Measurements from ENCODE around the gene RPP21.

RPP21 gene

DNA sequence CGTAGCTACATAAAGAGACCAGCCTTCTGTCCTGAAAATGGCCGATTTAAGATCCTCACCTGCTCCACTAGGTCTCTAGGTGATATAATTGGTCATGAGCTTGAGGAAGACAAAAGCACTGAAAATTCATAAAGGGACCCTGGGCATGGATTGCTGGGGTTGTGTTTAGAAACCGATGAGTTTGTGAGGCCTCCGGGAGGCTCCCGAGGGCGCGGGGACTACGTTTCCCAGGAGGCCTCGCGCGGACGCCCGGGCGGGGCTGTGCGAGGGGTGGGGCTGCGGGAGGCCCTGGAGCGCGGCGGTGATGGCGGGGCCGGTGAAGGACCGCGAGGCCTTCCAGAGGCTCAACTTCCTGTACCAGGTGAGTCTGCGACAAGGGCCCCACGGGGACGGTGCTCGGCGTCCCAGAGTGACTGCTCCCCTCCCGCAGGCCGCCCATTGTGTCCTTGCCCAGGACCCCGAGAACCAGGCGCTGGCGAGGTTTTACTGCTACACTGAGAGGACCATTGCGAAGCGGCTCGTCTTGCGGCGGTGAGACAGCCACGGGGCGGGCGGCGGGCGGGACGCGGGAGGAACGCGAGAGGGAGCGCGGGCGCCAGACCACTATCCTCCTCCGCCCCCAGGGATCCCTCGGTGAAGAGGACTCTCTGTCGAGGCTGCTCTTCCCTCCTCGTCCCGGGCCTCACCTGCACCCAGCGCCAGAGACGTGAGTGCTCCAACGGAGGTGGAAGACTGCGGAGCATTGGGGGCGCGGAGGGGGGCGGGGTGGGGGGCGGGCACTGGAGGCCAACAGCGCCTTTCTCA, at the start of gene RPP21:
TSS of gene RPP21 (plus strand) at position 289 of the 804 bp plus-strand sequence. CDS start at position 305, 16 bp downstream.
- peak; percentile 74 to 75 for DNase-seq (ENCODE audit: low read depth in 2 of 2)

DNA sequence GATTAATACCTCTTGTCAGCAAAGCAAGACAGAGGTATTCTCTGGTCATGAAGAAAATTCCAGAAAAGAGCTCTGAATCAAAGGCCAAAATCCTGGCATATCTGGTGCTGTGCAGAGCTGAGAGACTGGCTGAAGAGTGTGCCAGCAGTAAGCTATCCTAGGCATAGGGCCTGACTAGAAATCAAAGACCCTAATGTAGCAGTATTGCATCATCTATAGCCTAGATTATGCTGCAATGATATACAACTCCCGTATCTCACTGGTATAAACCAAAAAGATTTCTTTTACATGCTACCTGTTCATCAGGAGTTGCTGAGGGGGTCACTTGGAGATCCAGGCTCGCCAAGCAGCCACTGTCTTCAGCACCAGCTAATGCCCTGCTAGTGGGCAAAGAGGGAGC, 49.1 kb upstream of the RPP21 start:
- DNase-seq (ENCODE audit: low read depth in 2 of 2) = no peak

DNA sequence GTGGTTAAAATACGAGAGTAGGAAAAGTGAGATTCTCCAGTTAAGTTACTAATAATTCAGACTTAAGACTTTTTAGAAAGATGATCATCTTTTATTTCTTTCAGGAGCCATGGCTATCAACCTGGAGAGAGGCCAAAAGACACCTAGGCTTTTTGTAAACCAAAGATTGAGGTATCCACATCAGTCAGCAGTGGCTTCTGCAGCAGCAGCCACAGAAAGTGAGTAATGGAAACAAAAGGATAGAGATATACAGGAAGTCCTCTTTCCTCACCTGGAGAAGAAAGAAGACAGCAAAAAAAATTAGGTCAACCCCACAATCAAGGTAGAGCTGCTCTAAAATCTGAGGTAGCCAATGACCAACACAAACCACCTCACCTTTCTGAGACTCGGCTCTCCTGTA, 41.0 kb upstream of the RPP21 start:
- DNase-seq (ENCODE audit: low read depth in 2 of 2) = no peak

DNA sequence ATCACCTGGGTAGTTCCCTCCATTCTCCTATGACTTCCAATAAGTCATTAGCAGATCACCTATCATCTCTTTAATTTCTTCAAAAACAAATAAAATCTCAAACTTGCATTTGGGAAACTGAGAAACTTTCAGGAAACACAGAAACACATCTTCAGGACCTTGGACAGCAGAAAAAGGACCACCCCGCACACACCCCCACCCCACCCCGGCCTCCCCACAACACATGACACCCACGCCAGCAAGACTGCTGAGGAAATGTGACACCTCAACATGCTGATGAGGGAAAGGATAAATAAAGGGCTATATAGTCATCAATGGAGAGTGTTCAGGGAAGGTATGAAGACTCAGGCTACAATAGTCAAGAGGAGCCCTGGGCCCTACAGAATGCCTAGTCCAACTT, 33.9 kb upstream of the RPP21 start:
- DNase-seq (ENCODE audit: low read depth in 2 of 2) = no peak

DNA sequence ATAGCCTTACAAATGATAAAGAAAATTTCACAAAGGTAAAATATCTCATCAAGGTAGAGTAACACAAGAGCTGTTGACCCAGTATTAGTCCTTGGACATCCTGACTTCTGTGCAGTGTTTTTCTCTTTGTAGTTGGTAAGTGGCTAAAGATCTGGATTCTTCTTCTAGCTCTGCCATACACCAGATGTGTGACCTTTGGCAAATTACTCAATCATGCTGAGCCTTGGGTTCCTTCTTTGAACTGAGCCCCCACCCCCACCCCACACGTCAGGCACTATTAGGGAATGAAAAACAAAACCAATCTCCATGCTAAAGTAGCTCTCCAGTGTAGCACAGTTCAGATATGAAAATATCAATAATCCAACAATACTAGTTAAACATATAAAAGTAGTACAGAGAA, 33.3 kb upstream of the RPP21 start:
- no peak for DNase-seq (ENCODE audit: low read depth in 2 of 2)

DNA sequence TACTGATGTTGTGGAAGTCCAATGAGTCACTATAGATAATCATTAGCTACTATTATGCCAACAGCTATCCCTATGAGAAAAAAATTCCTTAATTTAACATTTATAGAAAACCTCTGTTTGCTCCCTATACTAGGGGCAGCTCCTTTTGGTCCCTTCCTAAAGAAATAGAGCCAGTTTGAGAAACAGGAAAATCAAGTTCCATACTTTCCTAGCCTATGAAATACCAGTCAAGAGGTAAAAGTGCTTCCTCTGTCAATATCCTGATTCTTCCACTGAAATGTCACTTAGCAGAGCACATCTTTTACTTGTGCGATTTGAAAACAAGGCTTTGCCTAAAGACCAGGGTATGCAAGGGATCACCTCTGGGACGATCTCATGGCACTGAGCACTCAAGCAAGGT, 32.7 kb upstream of the RPP21 start:
- no peak for DNase-seq (ENCODE audit: low read depth in 2 of 2)

DNA sequence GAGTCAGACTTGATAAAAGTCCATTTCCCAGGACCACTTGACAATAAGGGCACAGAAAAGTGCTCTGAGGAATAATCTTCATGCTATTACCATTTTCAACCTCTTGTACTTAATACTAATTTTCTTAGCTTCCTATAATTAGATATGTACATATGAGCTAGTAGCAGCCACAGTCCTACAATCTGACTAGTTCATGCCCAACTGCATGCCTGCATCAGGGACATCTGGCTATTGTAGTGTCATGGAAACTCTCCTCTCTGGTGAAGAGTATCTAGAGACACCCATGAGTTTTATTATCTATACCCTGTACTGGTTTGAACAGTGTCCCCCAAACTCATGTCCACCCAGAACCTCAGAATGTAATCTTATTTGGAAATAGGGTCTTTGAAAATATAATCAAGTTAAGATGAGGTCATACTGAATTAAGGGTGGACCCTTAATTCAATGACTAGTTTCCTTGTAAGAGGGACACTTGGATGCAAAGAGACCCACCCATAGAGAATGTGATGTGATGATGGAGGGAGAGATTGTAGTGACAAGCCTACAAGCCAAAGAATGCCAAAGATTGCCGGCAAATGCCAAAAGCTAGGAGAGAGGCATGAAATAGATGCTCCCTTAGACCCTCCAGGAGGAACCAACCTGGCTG, 32.2 kb upstream of the RPP21 start:
- DNase-seq (ENCODE audit: low read depth in 2 of 2) = no peak

DNA sequence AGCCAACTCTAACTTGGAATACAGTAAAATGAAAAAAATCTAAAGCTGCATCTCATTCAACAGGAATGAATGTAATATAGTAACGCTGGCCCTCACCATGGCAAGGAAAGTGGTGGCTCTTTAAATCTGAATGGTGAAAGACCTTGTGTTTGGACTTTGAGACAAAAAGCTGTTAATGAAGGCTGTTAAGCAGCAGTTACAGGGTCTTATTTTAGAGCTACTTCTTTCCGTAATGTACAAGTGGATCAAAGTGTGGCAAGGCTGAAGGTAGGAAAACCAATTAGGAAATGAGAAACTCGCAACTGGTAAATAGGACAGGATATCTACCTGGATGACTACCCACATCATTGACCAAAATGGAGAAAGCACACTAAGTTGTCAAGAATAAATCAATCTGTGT, 29.8 kb upstream of the RPP21 start:
- no peak for DNase-seq (ENCODE audit: low read depth in 2 of 2)

DNA sequence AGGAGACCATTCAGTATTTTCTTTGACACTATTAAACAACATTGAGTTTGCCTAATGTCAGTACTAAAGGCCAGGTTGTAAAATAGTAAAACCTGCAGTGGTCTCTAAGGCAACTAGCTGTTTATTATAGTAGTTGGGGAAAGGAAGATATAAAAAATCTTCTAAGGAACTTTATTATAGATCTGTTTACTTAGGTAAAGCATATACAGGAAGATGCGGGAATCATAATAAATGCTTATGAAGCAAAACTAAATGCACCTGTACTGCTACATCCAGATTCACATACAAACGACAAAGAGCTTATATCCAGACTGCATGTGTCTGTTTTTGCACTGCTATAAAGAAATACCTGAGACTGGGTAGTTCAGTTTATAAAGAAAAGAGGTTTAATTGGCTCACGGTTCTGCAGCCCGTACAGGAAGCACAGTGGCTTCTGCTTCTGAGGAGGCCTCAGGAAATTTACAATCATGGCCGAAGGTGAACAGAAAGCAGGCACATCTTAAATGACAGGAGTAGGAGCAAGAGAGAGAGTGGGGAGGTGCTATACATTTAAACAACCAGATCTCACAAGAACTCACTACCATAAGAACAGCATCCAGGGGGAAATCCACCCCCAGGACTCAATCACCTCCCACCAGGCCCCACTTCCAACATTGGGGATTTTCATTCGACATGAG, 26.9 kb upstream of the RPP21 start:
- DNase-seq (ENCODE audit: low read depth in 2 of 2) = no peak

DNA sequence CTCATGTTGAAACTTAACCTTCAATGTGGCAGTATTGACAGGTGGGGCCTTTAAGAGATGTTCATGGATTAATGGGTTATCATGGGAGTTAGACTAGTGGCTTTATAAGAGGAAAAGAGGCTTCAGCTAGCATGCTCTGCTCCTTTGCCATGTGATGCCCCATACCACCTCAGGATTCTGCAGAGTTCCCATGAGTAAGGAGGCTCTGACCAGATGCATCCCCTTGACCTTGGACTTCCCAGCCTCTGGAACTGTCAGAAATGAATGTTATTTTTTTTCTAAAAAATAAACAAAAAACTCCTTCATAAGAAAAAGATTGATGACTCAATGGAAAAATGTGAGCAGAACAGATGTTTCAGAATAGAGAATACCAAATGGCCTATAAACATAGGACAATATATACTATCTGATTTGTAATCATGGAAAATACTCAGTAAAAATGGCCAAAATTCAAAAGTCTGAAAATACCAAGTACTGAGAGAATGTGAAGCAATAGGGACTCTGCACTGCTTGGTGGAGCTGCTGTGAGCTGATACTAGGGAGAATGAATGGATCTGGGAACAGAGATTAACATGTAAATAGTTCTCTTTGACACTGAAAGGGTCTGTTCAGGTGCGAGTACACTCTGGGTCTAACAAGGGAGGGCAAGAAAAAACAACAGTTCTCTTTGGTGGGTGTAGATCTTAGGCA, 25.7 kb upstream of the RPP21 start:
- DNase-seq (ENCODE audit: low read depth in 2 of 2) = no peak

DNA sequence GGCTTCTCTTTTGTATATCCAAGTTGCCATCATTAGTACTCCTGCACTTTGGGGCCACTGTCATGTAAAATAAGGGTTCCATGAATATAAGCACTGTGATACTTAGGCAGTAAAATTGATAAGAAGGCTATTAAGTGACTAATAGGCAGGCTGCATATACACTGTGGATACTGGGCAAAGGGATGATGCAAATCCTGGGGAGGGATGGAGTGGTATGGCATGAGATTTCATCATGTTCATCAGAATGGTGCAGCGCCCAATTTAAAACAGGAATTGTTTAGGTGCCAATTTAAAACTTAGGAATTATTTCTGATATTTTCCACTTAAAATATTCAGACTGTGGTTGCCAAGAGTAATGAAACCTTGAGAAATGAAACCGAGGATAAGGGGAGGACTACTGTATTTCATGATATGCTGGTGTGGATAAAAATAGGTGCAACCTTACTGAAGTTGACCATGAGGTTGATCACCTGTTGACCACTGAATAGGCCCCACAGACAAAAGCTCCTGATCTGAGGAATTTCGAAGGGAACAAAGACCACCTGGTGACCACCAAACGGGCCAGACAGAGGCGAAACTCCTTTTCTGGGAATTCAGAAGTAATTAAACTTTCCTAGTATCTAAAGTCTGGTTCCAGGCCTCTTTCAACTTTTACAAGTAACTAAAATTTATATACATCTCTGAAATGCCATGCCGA, 23.1 kb upstream of the RPP21 start:
- no peak for DNase-seq (ENCODE audit: low read depth in 2 of 2)

DNA sequence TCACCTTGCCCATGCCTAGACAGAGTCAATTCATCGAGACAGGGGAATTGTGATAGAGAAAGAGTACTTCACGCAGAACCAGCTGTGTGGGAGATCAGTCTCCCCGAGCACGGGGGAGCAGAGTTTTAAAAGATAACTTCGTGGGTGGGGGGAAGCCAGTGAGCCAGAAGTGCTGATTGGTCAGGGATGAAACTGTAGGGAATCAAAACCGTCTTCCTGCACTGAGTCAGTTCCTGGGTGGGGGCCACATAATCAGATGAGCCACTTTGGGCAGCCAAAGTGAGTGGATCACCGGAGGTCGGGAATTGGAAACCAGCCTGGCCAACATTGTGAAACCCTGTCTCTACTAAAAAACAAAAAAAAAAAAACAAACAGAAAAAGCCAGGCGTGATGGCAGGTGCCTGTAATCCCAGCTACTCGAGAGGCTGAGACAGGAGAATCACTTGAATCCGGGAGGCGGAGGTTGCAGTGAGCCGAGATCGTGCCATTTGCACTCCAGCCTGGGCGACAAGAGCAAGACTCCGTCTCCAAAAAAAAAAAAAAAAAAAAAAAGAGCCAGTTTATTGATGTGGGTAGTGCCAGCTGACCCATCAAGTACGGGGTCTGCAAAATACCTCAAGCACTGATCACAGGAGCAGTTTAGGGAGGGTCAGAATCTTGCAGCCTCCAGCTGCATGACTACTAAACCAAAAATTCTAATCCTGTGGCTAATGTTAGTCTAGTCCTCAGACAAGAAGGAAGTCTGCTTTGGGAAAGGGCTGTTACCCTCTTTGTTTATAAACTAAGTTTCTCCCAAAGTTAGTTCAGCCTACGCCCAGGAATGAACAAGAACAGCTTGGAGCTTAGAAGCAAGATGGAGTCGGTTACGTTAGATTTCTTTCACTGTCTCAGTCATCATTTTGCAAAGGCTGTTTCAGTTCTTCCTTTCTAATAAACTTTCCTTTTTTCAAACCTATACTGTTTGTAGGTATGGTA, 22.1 kb upstream of the RPP21 start:
- DNase-seq (ENCODE audit: low read depth in 2 of 2) = no peak

DNA sequence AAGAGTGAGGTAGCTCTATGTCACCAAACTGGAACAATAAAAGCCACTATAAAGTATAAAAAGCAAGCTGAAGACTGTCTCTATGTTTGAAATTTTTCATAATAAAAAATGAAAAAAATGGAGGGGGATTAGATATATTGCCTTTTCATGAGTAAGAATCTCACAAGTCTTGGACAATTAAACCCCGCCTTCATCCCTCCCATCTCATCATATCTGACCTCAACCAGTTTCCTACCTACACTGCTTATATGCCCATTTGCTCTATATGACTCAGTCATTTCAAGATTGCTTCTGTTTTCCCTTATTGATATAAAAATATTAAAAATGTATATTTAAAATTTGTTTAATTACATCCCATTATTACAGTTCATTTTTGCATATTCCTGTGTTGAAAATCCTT, 21.1 kb upstream of the RPP21 start:
- DNase-seq (ENCODE audit: low read depth in 2 of 2) = no peak

DNA sequence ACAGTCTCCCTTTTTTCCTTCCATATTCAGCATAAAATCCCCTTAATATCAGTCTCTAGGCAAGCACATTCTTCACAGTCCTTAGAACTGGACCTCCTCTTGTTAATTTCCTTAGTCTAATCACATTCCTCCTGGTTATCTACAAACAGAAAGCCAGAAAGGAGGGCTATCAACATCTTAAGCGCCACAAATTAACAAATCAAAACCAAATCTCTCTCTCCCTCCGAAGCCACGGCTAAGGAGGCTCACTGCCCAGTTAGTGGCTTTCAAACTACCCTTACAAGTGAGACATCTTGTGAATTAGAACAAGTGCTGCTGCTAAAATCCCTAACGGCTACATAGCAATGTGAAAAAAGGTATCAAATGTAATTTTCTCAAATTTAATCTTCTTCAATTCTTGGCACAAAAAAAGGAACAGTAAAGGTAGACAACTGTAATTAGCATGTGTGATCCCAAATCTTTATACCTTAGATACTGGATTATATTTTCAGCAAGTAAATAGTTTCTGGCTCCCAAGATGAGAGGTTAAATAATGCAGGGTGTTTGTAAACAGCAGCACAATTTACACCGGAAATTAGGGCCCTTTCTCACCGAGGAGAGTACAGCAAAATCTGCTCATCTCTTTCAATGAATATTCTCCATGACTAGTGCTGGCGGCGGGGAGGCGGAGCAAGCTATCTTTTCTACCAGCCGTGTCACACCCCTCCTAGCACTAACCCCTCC, 19.6 kb upstream of the RPP21 start:
- DNase-seq (ENCODE audit: low read depth in 2 of 2) = peak; percentile 56 to 61

DNA sequence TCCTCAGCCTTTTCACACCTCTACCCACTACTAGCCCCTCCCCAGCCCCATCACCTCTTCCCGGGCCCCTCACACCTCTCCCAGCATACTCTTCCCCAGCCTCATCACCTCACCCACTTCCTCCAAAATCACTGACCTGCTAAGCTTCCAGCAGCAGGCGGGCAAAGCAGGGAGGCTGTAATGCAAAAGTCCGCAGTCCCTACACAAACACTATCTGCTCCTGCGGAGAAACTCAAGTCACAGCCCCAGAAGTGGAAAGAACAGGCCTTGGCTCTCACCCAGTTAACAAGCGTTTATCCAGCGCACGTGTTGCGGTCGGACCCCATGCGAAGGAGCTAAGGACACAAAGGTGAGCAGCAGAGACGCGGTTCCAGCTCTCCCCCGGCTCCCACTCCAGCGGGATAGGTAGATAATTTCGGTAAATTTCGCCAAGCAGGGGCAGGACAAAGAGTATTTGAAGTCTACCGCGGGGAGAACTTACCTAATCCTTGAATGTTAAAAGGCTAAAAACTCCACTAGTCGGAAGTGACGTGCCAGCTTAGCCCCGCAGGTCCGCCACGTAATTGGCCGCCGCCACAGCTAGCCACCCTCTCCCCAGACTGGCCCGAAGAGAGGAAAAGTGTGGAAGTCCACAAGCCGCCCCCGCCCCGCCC, 19.0 kb upstream of the RPP21 start:
- DNase-seq (ENCODE audit: low read depth in 2 of 2) = peak; percentile 46 to 55

DNA sequence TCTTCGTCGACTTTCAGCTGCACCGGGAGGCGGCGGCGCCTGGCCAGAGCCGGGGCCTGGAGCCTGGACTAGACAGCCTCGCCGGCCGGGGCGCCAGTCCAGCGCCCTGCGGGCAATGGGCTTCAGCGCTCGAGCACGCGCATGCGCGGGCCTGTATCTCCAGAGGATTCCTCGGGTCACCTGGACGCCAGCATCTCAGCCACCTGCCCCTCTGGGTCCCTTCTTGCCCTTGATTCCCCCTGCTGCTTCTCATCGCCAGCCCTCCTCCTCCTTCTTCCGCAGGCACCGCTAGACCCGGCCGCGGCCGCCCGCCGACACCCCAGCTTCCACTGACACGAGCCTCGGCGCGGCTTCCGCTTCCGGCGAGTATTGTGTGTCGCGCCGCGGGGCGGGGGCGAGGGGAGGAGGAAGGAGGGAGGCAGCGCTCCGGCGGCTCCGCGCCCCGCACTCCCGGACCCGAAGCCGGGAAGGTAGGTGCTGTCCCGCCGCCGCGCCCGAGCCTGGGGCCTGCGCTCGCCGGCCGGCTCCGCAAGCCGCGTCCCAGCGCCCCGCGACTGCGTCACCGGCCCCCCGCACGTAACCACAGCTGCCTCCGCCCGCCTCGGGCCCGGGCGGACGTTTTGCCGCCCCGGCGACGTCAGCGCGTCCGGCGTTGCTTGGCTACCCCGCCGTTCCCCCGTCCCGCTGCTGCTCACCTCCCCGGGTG, 18.3 kb upstream of the RPP21 start, which contains the start of gene TRIM39:
TSS of gene TRIM39 (plus strand) at position 402 of the 706 bp plus-strand sequence. CDS start 2,391 bp downstream, outside the sequence.
- DNase-seq (ENCODE audit: low read depth in 2 of 2) = peak; percentile 68 to 75

DNA sequence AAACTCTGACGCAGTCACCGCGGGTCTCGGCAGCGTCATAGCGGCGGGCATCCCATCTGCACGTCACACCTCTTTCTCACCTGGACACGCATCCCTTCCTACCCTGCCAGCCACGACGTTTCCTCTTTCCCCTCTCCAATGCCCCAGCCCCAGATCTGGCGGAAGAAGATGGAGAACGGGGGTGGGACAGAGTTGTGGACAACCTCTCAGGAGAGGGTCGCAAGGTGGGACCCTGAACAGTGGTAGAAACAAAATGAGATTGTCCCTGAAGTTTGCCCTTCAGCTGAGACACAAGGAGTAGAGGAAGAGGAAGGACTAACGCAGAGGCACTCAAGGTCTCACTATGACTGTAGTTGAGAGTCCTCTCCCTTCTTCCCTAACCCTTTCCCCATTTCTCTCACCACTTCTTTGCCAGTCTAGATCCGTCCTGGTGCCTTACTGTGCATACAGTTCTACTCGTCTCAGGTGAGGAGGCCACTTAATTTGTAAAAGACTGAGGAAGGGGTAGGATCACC, 17.7 kb upstream of the RPP21 start:
- no peak for DNase-seq (ENCODE audit: low read depth in 2 of 2)

DNA sequence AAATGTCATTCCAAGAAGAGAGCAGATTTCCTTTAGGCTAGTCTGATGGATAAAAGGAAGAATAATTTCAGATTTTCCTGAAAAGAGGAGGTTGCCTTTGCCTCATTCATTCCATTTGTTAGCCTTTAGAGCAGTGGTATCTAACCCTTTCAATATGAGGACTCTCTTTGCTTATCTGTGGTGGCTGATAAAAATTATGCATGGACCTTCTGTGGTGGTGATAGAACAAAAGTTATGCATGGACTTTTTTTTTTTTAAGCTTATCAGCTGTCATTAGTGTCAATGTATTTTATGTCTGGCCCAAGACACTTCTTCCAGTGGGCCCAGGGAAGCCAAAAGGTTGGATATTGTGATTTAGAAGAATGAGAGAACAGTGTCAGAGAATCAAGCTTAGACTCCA, 16.6 kb upstream of the RPP21 start:
- DNase-seq (ENCODE audit: low read depth in 2 of 2) = no peak

Data from stimulated activated CD8-positive, alpha-beta memory T cell treated with anti-CD3 and anti-CD28 coated beads, Interleukin-2, amount 100 ng/mL, for 1 hour (primary cell).